HepG2 (cell line): ENCODE results near the gene ANTXRL. TPM values are rescaled to one million over a fixed set of nuclear protein-coding genes. Genes with fewer than 3 reads are reported as not detected.

Experiments
- BCL6 ChIP-seq: IDR thresholded peaks from 2 replicates; pipeline ENCODE4 v1.6.1; 2016; ENCODE audit warnings: missing genetic modification reagents, missing compliant biosample characterization
- CBFB ChIP-seq: sonication (generic); formaldehyde crosslinking; IDR thresholded peaks from 2 replicates; pipeline ENCODE4 v1.4.0; 2020; ENCODE audit warnings: missing genetic modification reagents
- E2F5 ChIP-seq: sonication (generic); formaldehyde crosslinking; conservative IDR thresholded peaks from 2 replicates; pipeline ENCODE4 v1.4.0; 2020; ENCODE audit warnings: missing genetic modification reagents
- MAZ ChIP-seq, 2 experiments: sonication (generic) in 1 of 2; formaldehyde crosslinking in 1 of 2; IDR thresholded peaks; 2 replicates each; pipeline versions ENCODE4 v1.5.0 to v1.6.1; 2012 to 2020; ENCODE audit warnings: low read depth in 2 of 2, mild to moderate bottlenecking in 2 of 2, borderline replicate concordance in 1 of 2, improper control_type of control experiment in 1 of 2, low read length in 1 of 2, missing genetic modification reagents in 1 of 2, moderate library complexity in 1 of 2
- MED13 ChIP-seq: sonication (generic); formaldehyde crosslinking; IDR thresholded peaks from 2 replicates; pipeline ENCODE4 v1.5.0; 2020; ENCODE audit warnings: missing genetic modification reagents
- MTA3 ChIP-seq: sonication (generic); formaldehyde crosslinking; IDR thresholded peaks from 2 replicates; pipeline ENCODE4 v1.4.0; 2020; ENCODE audit warnings: missing genetic modification reagents
- NFYB ChIP-seq: sonication (generic); formaldehyde crosslinking; IDR thresholded peaks from 2 replicates; pipeline ENCODE4 v1.4.0; 2020; ENCODE audit warnings: missing genetic modification reagents
- PPARG ChIP-seq: conservative IDR thresholded peaks from 2 replicates; pipeline ENCODE4 v1.6.1; 2016; ENCODE audit warnings: missing biosample characterization, missing genetic modification reagents
- RAD21 ChIP-seq: fragments of 450-650 bp; formaldehyde crosslinking; IDR thresholded peaks from 2 replicates; pipeline ENCODE4 v1.5.0; 2020; ENCODE audit warnings: mild to moderate bottlenecking
- RARA ChIP-seq: IDR thresholded peaks from 2 replicates; pipeline ENCODE4 v1.6.1; 2016; ENCODE audit warnings: missing genetic modification reagents, missing compliant biosample characterization
- SMAD3 ChIP-seq: sonication (generic); formaldehyde crosslinking; IDR thresholded peaks from 2 replicates; pipeline ENCODE4 v1.4.0; 2020; ENCODE audit warnings: missing genetic modification reagents
- SOX6 ChIP-seq, 2 experiments: fragments of 450-650 bp in 1 of 2; sonication (generic) in 1 of 2; formaldehyde crosslinking in 1 of 2; IDR thresholded peaks; 2 replicates each; pipeline versions ENCODE4 v1.4.0 to v1.6.1; 2017 to 2020; ENCODE audit warnings: antibody characterized with exemption in 1 of 2, mild to moderate bottlenecking in 1 of 2, missing genetic modification reagents in 1 of 2
- SPEN ChIP-seq: sonication (generic); formaldehyde crosslinking; IDR thresholded peaks from 2 replicates; pipeline ENCODE4 v1.5.1; 2020; ENCODE audit warnings: low read depth, mild to moderate bottlenecking, missing genetic modification reagents
- TFDP1 ChIP-seq: IDR thresholded peaks from 2 replicates; pipeline ENCODE4 v1.6.1; 2016; ENCODE audit warnings: missing compliant biosample characterization, missing genetic modification reagents, borderline replicate concordance
- ZKSCAN1 ChIP-seq: fragments of 150-350 bp; IDR thresholded peaks from 2 replicates; pipeline ENCODE4 v1.6.1; 2014; ENCODE audit warnings: low read length
- ZNF275 ChIP-seq: sonication (generic); formaldehyde crosslinking; IDR thresholded peaks from 2 replicates; pipeline ENCODE4 v1.8.0; 2022; ENCODE audit warnings: missing genetic modification reagents, mild to moderate bottlenecking, inconsistent platforms, borderline replicate concordance
- ZNF580 ChIP-seq: IDR thresholded peaks from 2 replicates; pipeline ENCODE4 v1.6.1; 2016; ENCODE audit warnings: low read depth, borderline replicate concordance
- ZNF607 ChIP-seq: sonication (generic); formaldehyde crosslinking; IDR thresholded peaks from 2 replicates; pipeline ENCODE4 v1.5.1; 2020; ENCODE audit warnings: missing genetic modification reagents, mild to moderate bottlenecking, borderline replicate concordance
- polyA plus RNA-seq, 8 experiments: library from polyadenylated mRNA; depleted of rRNA in 3 of 8; stranded (reverse) in 7 of 8; unstranded in 1 of 8; fragments of >200 nt; fragmentation: Illumina TruSeq in 4 of 8; extraction: Trizol in 4 of 8; gene quantifications; 2 replicates each; pipeline versions ENCODE4 v1.2.1 to v1.2.3, GENCODE V29; 2011 to 2016; ENCODE audit warnings: low read depth in 4 of 8, missing spikeins in 1 of 8, mixed read lengths in 1 of 8; ENCODE audit not compliant: insufficient read depth in 1 of 8
- total RNA-seq, 5 experiments: library from RNA; depleted of rRNA; stranded (reverse); fragments of >200 nt; fragmentation: Illumina TruSeq; extraction: Trizol; gene quantifications; 2 replicates each; pipeline ENCODE4 v1.2.3, GENCODE V29; 2016; ENCODE audit warnings: low read depth in 1 of 5

ANTXRL gene
- total and polyA plus RNA-seq, 2 of the 13 experiments (the other 11 are each of a cell fraction or from before 2014, with no cell fraction given), result not detected

- TF ChIP-seq BCL6 (0 out of 2 replicates have a peak, but pooled peaks have one; percentile 3), MTA3 (CRISPR knock-in tag) (no peak), RARA (CRISPR knock-in tag) (0 out of 2 replicates have a peak, but pooled peaks have one; percentile 23), E2F5 (CRISPR knock-in tag) (peak; percentile 55; the same call in 1 of the 2 replicates), MED13 (no peak), TFDP1 (CRISPR knock-in tag) (peak; percentile 51; the same call in 1 of the 2 replicates), ZNF580 (CRISPR knock-in tag) (no peak), PPARG (CRISPR knock-in tag) (no peak), SPEN (CRISPR knock-in tag) (peak; percentile 54), SOX6 (IDR thresholded peaks at IDR 0.05) (no peak), SOX6 (CRISPR knock-in tag; IDR thresholded peaks at IDR 0.05) (0 out of 2 replicates have a peak, but pooled peaks have one; percentile 11), ZNF275 (CRISPR knock-in tag) (no peak), MAZ (IDR thresholded peaks at IDR 0.05; ENCODE audit: borderline replicate concordance, low read depth, low read length) (no peak), MAZ (CRISPR knock-in tag; IDR thresholded peaks at IDR 0.05; ENCODE audit: low read depth) (peak; percentile 56; the same call in 1 of the 2 replicates), CBFB (CRISPR knock-in tag) (0 out of 2 replicates have a peak, but pooled peaks have one; percentile 33), RAD21 (CRISPR knock-in tag) (0 out of 2 replicates have a peak, but pooled peaks have one; percentile 11), ZNF607 (CRISPR knock-in tag) (0 out of 2 replicates have a peak, but pooled peaks have one; percentile 60), NFYB (CRISPR knock-in tag) (peak; percentile 13; the same call in 1 of the 2 replicates), ZKSCAN1 (no peak), SMAD3 (CRISPR knock-in tag) (no peak)
Measured at GRCh38 chr10:46284286-46285229, 2.2 kb upstream of the ANTXRL start (continued).
